GM18502 (cell line): Measurements from ENCODE around the gene GNE.
"Not testable (repeated sequence)": the region's sequence is repeated elsewhere in the genome, so short reads cannot be mapped to it uniquely, and the experiment has no call there.

Source experiments
- ATAC-seq: cut with Tn5 transposase; IDR thresholded peaks from one replicate; pipeline ENCODE4 v1.9.1; 2021; ENCODE audit warnings: mild to moderate bottlenecking; ENCODE audit not compliant: unreplicated experiment, poor library complexity

Gene GNE, protein sequence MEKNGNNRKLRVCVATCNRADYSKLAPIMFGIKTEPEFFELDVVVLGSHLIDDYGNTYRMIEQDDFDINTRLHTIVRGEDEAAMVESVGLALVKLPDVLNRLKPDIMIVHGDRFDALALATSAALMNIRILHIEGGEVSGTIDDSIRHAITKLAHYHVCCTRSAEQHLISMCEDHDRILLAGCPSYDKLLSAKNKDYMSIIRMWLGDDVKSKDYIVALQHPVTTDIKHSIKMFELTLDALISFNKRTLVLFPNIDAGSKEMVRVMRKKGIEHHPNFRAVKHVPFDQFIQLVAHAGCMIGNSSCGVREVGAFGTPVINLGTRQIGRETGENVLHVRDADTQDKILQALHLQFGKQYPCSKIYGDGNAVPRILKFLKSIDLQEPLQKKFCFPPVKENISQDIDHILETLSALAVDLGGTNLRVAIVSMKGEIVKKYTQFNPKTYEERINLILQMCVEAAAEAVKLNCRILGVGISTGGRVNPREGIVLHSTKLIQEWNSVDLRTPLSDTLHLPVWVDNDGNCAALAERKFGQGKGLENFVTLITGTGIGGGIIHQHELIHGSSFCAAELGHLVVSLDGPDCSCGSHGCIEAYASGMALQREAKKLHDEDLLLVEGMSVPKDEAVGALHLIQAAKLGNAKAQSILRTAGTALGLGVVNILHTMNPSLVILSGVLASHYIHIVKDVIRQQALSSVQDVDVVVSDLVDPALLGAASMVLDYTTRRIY

GRCh38 chr9:36258208-36258995 lies at the start of gene GNE:
Gene GNE, minus strand, starts transcription at chr9:36258448. Its CDS starts 9,093 bp downstream, at chr9:36249355.
- peak; percentile 86 for ATAC-seq

DNA sequence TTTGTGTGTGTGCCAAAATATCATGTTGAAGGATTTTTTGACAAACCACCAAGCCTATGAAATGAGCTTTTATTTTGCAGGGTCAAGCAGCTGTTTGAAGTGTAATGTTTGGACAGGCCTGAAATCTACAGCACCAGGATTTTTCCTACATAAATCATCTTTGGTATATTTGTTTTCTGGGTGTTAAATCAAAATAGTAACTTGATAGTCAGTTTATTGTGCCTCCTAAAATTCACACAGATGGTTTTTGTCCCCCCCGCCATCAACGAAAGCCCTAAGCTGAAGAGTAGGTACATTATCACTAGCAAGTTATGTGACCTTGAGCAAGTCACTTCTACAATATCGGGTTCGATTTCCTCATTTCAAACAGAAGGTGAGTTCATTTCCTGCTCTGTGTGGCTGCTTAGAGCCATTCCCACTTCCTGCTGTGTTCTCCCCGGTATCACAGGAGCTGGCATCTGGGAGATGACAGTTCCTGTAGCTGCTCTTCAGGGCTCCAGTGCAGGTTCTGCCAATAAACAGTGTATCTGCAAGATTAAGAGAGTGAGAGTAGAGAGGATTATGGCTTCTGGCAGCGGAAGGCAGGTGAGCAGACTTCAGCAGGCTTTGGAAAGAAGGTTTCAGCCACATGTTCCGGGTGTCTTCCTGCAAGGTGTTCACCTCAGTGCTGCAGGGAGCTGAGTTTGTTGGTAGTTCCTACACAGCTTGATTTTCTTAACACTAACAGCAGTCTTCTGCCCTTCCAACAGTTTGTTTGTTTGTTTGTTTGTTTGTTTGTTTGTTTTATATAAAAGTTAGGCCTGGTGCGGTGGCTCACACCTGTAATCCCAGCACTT lies 48.4 kb upstream of the GNE start:
- no peak for ATAC-seq

DNA sequence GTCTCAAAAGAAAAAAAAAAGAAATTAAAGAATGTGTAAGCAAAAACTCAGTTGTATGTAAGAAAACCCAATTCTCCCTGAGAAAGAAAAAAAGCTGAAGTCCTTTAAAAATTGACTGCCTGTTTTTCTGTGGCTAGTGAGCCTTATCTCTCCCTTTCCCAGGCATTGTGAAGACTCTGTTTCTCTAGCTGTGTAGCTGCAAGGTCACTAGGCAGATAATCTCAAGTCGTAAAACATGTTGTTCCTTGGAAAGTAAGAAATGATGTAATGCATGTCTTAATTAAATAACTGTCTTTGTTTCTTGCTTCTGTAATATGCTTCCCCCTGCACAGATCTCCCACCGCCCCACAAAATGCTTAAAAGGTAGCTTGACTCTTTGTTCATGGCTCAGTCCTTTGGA lies 46.1 kb upstream of the GNE start:
- not testable (repeated sequence) for ATAC-seq

DNA sequence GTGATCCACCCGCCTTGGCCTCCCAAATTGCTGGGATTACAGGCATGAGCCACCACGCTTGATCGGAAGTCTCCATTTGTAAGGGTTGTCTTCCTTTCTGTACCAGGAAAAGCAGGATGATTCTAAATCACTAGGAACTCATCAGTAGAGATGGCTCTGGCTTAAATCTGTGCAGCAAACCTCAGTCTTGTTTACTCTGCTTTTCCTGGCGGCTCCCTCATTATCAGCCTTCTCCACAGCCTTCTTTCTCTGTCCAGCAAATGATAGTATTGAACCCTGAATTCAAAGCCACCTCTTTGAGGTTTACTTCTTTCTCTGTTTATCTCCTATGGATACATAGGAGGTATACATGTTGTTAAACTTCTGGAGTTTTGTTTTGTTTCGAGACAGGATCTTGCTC lies 43.0 kb upstream of the GNE start:
- no peak for ATAC-seq

DNA sequence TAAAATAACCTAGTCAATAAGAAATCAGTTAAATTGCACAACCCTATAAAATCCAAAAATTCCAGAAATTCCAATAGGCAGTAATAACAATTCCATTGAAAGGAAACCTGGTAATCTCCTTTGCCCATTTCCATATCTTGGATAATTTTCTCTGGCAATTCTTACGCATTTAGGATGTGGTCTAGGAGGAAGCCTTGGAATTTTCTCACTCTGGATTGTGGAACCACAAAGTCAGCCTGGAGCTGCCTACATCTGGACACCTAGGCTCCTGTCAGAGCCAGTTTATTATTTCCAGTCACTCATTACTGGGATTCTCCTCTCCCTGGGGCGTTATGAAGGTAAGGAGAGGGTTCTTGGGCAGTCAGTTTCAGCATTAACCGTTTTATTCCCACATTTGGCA lies 40.3 kb upstream of the GNE start:
- no peak for ATAC-seq

DNA sequence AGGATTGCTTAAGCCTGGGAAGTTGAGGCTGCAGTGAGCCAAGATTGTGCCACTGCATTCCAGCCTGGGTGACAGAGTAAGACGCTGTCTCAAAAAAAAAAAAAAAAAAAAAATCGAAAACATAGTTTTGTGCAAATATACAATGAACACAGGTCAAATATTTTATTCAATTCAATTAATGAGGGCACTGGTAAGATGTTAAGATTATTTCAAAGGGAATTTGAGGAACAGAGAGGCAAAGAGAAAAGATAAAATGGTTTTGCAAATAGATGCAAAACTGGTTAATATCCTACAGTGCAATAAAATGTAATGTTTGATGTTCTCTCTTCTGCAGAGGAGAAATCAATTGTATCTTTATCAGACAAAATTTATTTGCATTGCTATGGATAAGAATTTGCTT lies 39.5 kb upstream of the GNE start:
- ATAC-seq: no peak

- not testable (repeated sequence) for ATAC-seq
These were observed 36.7 kb upstream of the GNE start for GRCh38 chr9:36294996-36295395.

DNA sequence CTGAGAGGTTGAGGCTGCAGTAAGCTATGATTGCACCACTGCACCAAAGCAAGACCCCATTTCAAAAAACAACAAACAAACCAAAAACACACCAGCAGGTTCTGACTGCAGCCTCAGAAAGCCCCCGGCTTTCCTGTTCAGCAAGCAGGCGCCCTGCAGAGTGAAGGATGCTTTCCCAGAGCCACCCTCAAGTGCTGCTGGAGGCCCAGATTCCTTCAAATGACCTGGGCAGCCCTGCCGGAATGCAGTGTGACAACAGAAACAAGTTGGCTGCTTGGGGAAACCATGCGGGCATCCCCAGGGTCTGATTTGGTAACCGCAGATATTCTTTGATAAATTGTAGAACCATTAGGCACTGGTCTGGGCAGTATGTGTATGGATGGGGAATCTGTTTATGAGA lies 35.7 kb upstream of the GNE start:
- ATAC-seq: no peak

- no peak for ATAC-seq
These were observed 34.9 kb upstream of the GNE start for GRCh38 chr9:36293171-36293570.

- no peak for ATAC-seq
These were observed 34.4 kb upstream of the GNE start for GRCh38 chr9:36292641-36293040.

- ATAC-seq: no peak
These were observed 32.7 kb upstream of the GNE start for GRCh38 chr9:36290996-36291395.

DNA sequence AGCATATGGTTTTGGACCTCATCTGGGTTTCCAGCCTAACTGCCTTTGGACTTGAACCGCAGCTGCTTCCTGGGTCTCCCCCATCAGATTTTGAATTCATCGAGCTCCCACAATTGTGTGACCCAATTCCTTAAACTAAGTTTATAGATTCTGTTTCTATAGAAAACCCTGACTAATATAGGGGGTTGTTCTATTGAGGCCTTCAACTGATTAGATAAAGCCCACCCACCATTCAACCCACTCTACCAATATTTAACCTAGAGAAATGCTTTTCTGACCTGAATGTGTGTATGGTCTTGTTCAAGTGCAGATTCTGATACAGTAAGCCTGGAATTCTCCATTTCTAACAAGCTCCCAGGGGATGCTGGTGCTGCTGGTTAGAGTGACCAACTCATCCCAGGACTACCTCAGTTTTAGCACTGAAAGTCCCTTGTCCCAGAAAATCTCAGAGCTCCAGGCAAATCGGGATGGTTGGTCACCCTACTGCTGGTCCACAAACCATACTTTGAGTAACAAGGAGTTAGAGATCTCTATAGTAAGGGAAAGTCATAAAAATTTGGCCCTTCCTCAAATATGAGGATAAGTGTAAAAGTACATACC lies 31.7 kb upstream of the GNE start:
- ATAC-seq: no peak

DNA sequence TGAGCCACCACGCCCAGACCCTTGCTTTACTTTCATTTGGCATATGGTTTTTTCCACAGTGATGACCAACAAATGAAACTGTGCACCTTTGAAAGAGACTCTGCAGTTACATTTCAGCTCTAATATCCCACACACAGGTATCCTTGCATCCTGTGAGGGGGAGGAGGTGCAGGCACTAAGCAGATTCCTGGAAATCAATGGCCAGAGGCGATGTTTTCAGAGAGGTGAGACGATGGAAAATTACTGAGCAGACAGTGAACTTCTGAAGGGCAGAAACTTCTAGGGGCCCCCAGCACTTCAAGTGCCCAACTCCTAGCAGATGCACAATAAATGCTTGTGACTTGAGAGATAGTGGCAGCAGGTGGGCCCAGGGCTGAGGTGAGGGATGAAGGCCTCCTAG lies 29.8 kb upstream of the GNE start:
- no peak for ATAC-seq

- no peak for ATAC-seq
These were observed 28.1 kb upstream of the GNE start for GRCh38 chr9:36286388-36286787.

DNA sequence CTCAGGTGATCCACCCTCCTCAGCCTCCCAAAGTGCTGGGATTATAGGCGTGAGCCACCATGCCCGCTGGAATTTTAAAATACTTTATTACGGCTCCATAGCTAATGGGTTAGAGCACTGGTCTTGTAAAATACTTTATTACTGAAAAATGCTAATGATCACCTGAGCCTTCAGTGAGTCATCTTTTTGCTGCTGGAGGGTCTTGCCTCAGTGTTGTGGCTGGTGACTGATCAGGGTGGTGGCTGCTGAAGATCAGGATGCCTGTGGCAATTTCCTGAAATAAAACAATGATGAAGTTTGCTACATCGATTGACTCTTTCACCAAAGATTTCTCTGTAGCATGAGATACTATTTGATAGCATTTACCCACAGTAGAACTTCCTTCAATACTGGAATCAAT lies 26.0 kb upstream of the GNE start:
- ATAC-seq: no peak

GRCh38 chr9:36282275-36282674 lies 24.0 kb upstream of the GNE start:
- ATAC-seq: no peak

- ATAC-seq: no peak
These were observed 22.7 kb upstream of the GNE start for GRCh38 chr9:36280989-36281388.

- ATAC-seq: no peak
These were observed 20.0 kb upstream of the GNE start for GRCh38 chr9:36278243-36278642.

DNA sequence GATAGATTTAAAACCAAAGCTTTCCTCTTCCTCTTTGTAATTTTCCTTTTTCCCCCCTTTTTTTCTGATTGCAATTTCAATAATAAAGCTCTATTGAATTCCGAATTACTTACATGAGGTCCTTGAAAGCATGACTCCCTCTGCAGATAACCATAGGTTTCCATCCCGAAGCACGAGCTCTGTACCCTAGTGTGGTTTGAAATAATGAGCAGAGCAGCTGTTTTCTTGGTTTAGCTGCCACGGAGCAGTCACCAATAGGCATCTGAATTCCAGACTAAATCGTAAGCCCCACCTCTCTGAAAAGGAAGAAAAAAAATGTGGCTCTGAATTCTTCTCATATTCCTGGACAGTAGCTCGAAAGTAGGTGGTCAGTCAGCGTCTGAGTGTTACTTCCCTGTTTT lies 18.5 kb upstream of the GNE start:
- ATAC-seq: no peak

DNA sequence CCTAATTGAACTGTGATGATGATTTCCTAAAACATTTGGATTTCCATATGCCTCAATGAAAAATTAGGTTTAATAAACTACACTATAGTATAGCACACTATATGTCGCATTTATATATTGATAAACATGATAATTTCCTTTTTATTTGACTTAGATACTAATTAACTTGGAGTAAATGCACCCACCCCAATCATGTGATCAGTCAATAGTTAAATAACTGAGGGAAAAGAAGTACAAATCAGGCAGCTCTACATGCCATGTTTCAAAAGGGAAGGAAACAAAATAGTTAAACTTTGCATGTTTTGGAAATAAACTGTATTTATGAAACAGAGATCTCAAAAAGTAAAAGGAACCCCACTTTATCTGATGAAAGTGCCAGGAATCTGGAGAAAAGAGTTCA lies 18.0 kb upstream of the GNE start:
- ATAC-seq: no peak
